ENCODE data around the gene FTHL17.

- no peak for TF ChIP-seq CTCF (IDR thresholded peaks at IDR 0.05; ENCODE audit: borderline replicate concordance, extremely low read depth, low read length, poor library complexity, severe bottlenecking)
- TF ChIP-seq EZH2 (IDR thresholded peaks at IDR 0.05; ENCODE audit: borderline replicate concordance, low read depth, low read length, severe bottlenecking), result no peak
Observed at GRCh38 chrX:31060016-31060415, 11.8 kb downstream of the FTHL17 start.

Measured in DND-41 (cell line).